ENCODE data around the gene TTLL8. TPM values are rescaled to one million over a fixed set of nuclear protein-coding genes. Genes with fewer than 3 reads are reported as not detected.
"Not testable (repeated sequence)": the region's sequence is repeated elsewhere in the genome, so short reads cannot be mapped to it uniquely, and the experiment has no call there.

Gene TTLL8
- total RNA-seq, 1 donor from 2014 or later: not detected

GRCh38 chr22:50087646-50088045 is 29.5 kb upstream of the TTLL8 start:
- no peak overlapping the region for H3K27ac Mint-ChIP-seq (ENCODE audit: unreplicated experiment)
- no peak overlapping the region for H3K4me3 Mint-ChIP-seq (ENCODE audit: unreplicated experiment)
- peaks cover 5% of the 10 kb centered on the region for H3K36me3 Mint-ChIP-seq (ENCODE audit: unreplicated experiment)

DNA sequence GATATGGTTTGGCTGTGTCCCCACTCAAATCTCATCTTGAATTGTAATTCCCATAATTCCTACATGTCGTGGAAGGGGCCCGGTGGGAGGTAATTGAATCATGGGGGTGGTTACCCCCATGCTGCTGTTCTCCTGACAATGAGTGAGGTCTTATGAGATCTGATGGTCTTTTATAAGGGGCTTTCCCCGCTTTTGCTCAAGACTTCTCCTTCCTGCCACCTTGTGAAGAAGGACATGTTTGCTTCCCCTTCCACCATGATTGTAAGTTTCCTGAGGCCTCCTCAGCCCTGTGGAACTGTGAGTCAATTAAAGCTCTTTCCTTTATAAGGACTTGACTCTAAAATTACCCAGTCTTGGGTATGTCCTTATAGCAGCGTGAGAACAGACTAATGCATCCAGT is 28.9 kb upstream of the TTLL8 start:
- H3K27me3 Mint-ChIP-seq (ENCODE audit: unreplicated experiment); H3K9me3 Mint-ChIP-seq (ENCODE audit: unreplicated experiment); H3K27ac Mint-ChIP-seq (ENCODE audit: unreplicated experiment); H3K36me3 Mint-ChIP-seq (ENCODE audit: unreplicated experiment); H3K4me1 Mint-ChIP-seq (ENCODE audit: low read depth, unreplicated experiment); DNase-seq; H3K4me3 Mint-ChIP-seq (ENCODE audit: unreplicated experiment): not testable (repeated sequence)

More at GRCh38 chr22:50087646-50088045, 29.5 kb upstream of the TTLL8 start:
- peaks cover 6% of the 10 kb centered on the region for H3K9me3 Mint-ChIP-seq (ENCODE audit: unreplicated experiment)
- H3K27me3 Mint-ChIP-seq (ENCODE audit: unreplicated experiment): peaks cover 5% of the 10 kb centered on the region
- TF ChIP-seq CTCF (IDR thresholded peaks at IDR 0.05; ENCODE audit: partially characterized antibody, unreplicated experiment): no peak
- peaks cover 7% of the 10 kb centered on the region for H3K4me1 Mint-ChIP-seq (ENCODE audit: low read depth, unreplicated experiment)
- DNase-seq: no peak

GRCh38 chr22:50086526-50086925 is 28.4 kb upstream of the TTLL8 start:
- Mint-ChIP-seq H3K4me3 (ENCODE audit: unreplicated experiment) (no peak overlapping the region), H3K27ac (ENCODE audit: unreplicated experiment) (no peak overlapping the region), H3K9me3 (ENCODE audit: unreplicated experiment) (peaks cover 6% of the 10 kb centered on the region), H3K36me3 (ENCODE audit: unreplicated experiment) (peaks cover 5% of the 10 kb centered on the region), H3K4me1 (ENCODE audit: low read depth, unreplicated experiment) (peaks cover 7% of the 10 kb centered on the region), H3K27me3 (ENCODE audit: unreplicated experiment) (no peaks in the 10 kb centered on the region)
- TF ChIP-seq CTCF (IDR thresholded peaks at IDR 0.05; ENCODE audit: partially characterized antibody, unreplicated experiment): no peak
- no peak for DNase-seq

- peaks cover 7% of the 10 kb centered on the region for H3K4me1 Mint-ChIP-seq (ENCODE audit: low read depth, unreplicated experiment)
- peak within 1 kb of the TSS; percentile 23 for H3K27ac Mint-ChIP-seq (ENCODE audit: unreplicated experiment)
- TF ChIP-seq CTCF (IDR thresholded peaks at IDR 0.05; ENCODE audit: partially characterized antibody, unreplicated experiment): no peak
- peaks cover 2% of the 10 kb centered on the region for H3K36me3 Mint-ChIP-seq (ENCODE audit: unreplicated experiment)
- peaks cover 3% of the 10 kb centered on the region for H3K9me3 Mint-ChIP-seq (ENCODE audit: unreplicated experiment)
- no peaks in the 10 kb centered on the region for H3K27me3 Mint-ChIP-seq (ENCODE audit: unreplicated experiment)
- peak within 1 kb of the TSS; percentile 13 for H3K4me3 Mint-ChIP-seq (ENCODE audit: unreplicated experiment)
- no peak for DNase-seq
Measured at GRCh38 chr22:50085211-50085972, 27.3 kb upstream of the TTLL8 start, which contains the start of gene MLC1. MLC1 (minus strand) TSS chr22:50085426; CDS start chr22:50084902, 524 bp downstream.

- Mint-ChIP-seq H3K4me1 (ENCODE audit: low read depth, unreplicated experiment) (peaks cover 7% of the 10 kb centered on the region), H3K27me3 (ENCODE audit: unreplicated experiment) (no peaks in the 10 kb centered on the region), H3K36me3 (ENCODE audit: unreplicated experiment) (no peaks in the 10 kb centered on the region), H3K27ac (ENCODE audit: unreplicated experiment) (no peak overlapping the region), H3K9me3 (ENCODE audit: unreplicated experiment) (peaks cover 2% of the 10 kb centered on the region), H3K4me3 (ENCODE audit: unreplicated experiment) (peak overlapping the region; percentile 13)
- no peak for DNase-seq
- no peak for TF ChIP-seq CTCF (IDR thresholded peaks at IDR 0.05; ENCODE audit: partially characterized antibody, unreplicated experiment)
Measured at GRCh38 chr22:50084614-50085021, 26.5 kb upstream of the TTLL8 start.

Data from glutamatergic neuron (in vitro differentiated cells).